Measurements from ENCODE around the gene PFKFB2. TPM values are rescaled to one million over a fixed set of nuclear protein-coding genes. Genes with fewer than 3 reads are reported as not detected.

The PFKFB2 gene
- total RNA-seq, 1 experiment from 2014 or later = 28.0 TPM

DNA sequence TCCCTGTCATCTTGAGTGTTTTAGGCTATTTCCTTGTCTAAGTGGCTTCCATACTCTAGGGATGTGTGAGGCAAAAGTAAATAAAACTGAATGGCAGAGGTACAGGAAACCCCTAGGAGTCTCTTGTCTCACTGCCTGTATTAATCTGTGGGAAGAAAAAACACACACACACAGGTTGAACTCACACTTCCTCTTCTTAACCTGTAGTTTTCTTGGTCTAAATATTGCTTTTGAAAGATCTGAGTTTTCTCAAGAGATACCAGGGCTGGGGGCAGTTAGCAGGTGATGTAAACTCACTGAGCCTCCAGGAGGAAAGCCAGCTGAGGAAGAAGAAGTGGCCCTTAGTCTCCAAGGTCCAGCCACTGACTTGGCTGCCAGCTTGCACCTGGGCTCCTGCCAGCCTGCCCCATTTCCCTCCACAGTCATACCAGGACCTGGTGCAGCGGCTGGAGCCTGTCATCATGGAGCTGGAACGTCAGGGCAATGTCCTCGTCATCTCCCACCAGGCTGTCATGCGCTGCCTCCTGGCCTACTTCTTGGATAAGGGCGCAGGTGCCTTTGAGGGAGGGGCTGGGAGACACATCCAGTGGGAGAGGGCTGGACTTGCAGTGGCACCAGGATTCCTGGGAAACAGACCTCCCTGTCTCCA, 16.9 kb downstream of the PFKFB2 start:
- BruUV-seq (replicated peaks) = no TSS peak
- no peaks in the 10 kb centered on the region for H3K9me3 ChIP-seq (ENCODE audit: insufficient read depth, low read depth)

DNA sequence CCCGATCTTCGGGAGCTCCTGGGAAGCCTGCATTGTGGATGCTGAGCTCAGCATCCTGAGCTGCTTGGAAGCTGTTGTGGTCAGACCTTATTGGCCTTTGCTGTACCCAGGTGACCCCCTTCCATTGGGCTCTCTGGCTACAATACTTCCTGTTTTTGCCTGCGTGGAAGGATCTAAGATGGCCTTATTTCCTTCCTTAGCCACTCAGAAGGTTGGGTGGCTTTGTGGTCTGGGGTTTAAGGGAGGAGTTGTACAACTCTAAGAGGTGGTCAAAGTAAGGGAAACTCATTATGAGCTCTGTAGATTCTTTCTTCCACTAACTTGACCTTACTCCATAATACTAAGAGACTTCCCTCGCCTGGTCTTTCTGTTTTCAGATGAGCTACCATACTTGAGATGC, 17.7 kb downstream of the PFKFB2 start:
- Histone ChIP-seq H3K36me3 (ENCODE audit: low read depth) (no peaks in the 10 kb centered on the region; the same call in 1 of the 2 replicates), H3K4me1 (replicated peaks; ENCODE audit: insufficient read depth) (no peaks in the 10 kb centered on the region), H3K27me3 (ENCODE audit: insufficient read depth, low read depth) (no peaks in the 10 kb centered on the region), H3F3A (ENCODE audit: insufficient read depth, low read depth) (no peaks in the 10 kb centered on the region), H3K79me2 (ENCODE audit: low read depth) (no peaks in the 10 kb centered on the region), H4K20me1 (ENCODE audit: insufficient read depth) (no peaks in the 10 kb centered on the region), H3K9me2 (ENCODE audit: insufficient read depth) (no peaks in the 10 kb centered on the region), H3K9me3 (ENCODE audit: insufficient read depth, low read depth) (no peaks in the 10 kb centered on the region), H3K4me2 (no peak overlapping the region), H2AFZ (no peak overlapping the region), H3K4me3 (no peak overlapping the region), H3K27ac (no peak overlapping the region)
- no TSS peak for BruUV-seq (replicated peaks)
- ChIA-PET CTCF (no interaction called here), POLR2A (ENCODE audit: unreplicated experiment) (no interaction called here)
- no peak for DNase-seq
- TF ChIP-seq, protein P1, sequence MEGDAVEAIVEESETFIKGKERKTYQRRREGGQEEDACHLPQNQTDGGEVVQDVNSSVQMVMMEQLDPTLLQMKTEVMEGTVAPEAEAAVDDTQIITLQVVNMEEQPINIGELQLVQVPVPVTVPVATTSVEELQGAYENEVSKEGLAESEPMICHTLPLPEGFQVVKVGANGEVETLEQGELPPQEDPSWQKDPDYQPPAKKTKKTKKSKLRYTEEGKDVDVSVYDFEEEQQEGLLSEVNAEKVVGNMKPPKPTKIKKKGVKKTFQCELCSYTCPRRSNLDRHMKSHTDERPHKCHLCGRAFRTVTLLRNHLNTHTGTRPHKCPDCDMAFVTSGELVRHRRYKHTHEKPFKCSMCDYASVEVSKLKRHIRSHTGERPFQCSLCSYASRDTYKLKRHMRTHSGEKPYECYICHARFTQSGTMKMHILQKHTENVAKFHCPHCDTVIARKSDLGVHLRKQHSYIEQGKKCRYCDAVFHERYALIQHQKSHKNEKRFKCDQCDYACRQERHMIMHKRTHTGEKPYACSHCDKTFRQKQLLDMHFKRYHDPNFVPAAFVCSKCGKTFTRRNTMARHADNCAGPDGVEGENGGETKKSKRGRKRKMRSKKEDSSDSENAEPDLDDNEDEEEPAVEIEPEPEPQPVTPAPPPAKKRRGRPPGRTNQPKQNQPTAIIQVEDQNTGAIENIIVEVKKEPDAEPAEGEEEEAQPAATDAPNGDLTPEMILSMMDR (conservative IDR thresholded peaks at IDR 0.05) = no peak
- no peak for TF ChIP-seq EZH2 (IDR thresholded peaks at IDR 0.05; ENCODE audit: low read depth)
- intact Hi-C loops (cut with micrococcal nuclease; ENCODE audit: unreplicated experiment) = no loop called here

More for the DNA sequence above, 16.9 kb downstream of the PFKFB2 start:
- Histone ChIP-seq H4K20me1 (ENCODE audit: insufficient read depth) (no peaks in the 10 kb centered on the region), H3F3A (ENCODE audit: insufficient read depth, low read depth) (no peaks in the 10 kb centered on the region), H3K27me3 (ENCODE audit: insufficient read depth, low read depth) (no peaks in the 10 kb centered on the region), H3K4me3 (no peak overlapping the region), H3K36me3 (ENCODE audit: low read depth) (peaks cover 2% of the 10 kb centered on the region), H3K27ac (no peak overlapping the region), H3K79me2 (ENCODE audit: low read depth) (no peaks in the 10 kb centered on the region), H3K4me1 (replicated peaks; ENCODE audit: insufficient read depth) (no peaks in the 10 kb centered on the region), H3K4me2 (no peak overlapping the region), H3K9me2 (ENCODE audit: insufficient read depth) (no peaks in the 10 kb centered on the region), H2AFZ (no peak overlapping the region)
- CTCF ChIA-PET = no interaction called here
- no peak for DNase-seq
- intact Hi-C loops (cut with micrococcal nuclease; ENCODE audit: unreplicated experiment) = no loop called here
- POLR2A ChIA-PET (ENCODE audit: unreplicated experiment) = no interaction called here
- TF ChIP-seq, protein P1 (conservative IDR thresholded peaks at IDR 0.05) = no peak
- no peak for TF ChIP-seq EZH2 (IDR thresholded peaks at IDR 0.05; ENCODE audit: low read depth)

DNA sequence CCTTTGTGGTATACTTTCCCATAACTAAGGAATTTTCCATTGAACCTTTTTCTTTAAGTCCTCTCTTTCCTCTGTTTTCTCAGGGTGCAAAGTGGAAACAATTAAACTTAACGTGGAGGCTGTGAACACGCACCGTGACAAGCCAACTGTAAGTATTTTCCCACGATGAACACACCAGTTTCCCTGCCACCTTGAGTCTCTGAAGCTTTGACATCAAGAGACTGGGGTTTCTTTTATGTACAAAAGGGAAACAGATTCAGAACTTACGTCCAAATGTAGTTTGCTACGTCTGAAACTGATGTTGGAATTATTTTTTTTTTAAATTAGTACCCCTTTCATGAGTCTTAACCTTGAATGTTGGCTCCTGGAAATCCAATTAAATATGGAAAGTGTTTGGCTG, 18.4 kb downstream of the PFKFB2 start:
- CTCF ChIA-PET = no interaction called here
- intact Hi-C loops (cut with micrococcal nuclease; ENCODE audit: unreplicated experiment) = no loop called here
- POLR2A ChIA-PET (ENCODE audit: unreplicated experiment) = no interaction called here

More for the DNA sequence above, 18.4 kb downstream of the PFKFB2 start:
- no peak overlapping the region for H3K27ac ChIP-seq
- H2AFZ ChIP-seq = no peak overlapping the region
- TF ChIP-seq EZH2 (IDR thresholded peaks at IDR 0.05; ENCODE audit: low read depth) = no peak
- TF ChIP-seq, protein P1 (conservative IDR thresholded peaks at IDR 0.05) = no peak
- no TSS peak for BruUV-seq (replicated peaks)
- no peaks in the 10 kb centered on the region for H3K9me3 ChIP-seq (ENCODE audit: insufficient read depth, low read depth)
- H4K20me1 ChIP-seq (ENCODE audit: insufficient read depth) = no peaks in the 10 kb centered on the region
- no peak for DNase-seq
- H3F3A ChIP-seq (ENCODE audit: insufficient read depth, low read depth) = no peaks in the 10 kb centered on the region
- no peak overlapping the region for H3K4me3 ChIP-seq
- H3K4me2 ChIP-seq = no peak overlapping the region
- H3K79me2 ChIP-seq (ENCODE audit: low read depth) = no peaks in the 10 kb centered on the region
- no peaks in the 10 kb centered on the region for H3K9me2 ChIP-seq (ENCODE audit: insufficient read depth)
- H3K36me3 ChIP-seq (ENCODE audit: low read depth) = no peaks in the 10 kb centered on the region; the same call in 1 of the 2 replicates
- H3K4me1 ChIP-seq (replicated peaks; ENCODE audit: insufficient read depth) = no peaks in the 10 kb centered on the region
- H3K27me3 ChIP-seq (ENCODE audit: insufficient read depth, low read depth) = no peaks in the 10 kb centered on the region
